Smooth muscle cell of the brain vasculature (primary cell): Measurements from ENCODE around the gene GPRASP2.

Experiments used
- DNase-seq: peaks from one replicate; pipeline ENCODE4 v3.0.0-alpha.2; 2012; ENCODE audit warnings: low read depth, low spot score

Gene GPRASP2

GRCh38 chrX:102745513-102745856 is 33.2 kb downstream of the GPRASP2 start:
- no peak for DNase-seq

GRCh38 chrX:102745857-102746584 is 33.8 kb downstream of the GPRASP2 start:
- DNase-seq, result no peak

DNA sequence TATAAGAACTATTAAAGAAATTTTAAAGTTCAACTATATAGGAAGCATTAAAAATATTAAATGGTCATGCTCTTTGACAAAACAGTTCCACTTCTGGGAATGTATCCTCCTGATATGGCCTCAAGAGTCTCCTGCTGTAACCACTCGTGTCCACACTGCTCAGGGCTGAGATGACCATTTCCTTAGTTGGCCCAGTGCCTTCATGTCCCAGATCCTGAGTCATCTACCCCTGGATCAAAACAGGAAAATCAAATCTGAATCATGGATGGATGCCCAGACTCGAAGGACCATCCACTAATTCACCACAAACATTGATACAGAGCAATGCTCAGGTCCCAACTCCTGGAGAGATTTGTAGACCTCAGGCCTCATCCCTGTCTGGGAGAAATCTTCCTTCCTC is 53.0 kb downstream of the GPRASP2 start:
- DNase-seq, result no peak

DNA sequence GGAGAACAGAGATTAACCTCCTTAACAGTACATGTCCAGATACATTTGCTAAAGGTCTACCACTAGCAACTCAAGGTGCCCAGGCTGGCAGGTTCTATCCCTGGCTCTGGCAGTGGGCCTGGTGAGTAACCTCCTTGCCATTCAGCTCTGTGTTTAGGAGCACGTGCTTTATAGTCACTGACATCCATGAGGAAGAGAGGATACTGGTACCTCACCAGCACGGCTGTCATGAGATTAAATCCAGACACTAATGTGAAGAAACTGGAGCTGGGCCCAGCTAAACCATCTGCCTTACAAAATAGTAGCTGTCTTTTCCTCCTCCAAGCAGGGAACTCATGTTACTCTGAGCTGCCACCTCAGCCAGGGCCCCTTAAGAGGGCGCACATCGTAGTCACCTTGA is 53.6 kb downstream of the GPRASP2 start:
- DNase-seq, result no peak

GRCh38 chrX:102767287-102767686 is 55.0 kb downstream of the GPRASP2 start:
- no peak for DNase-seq
